Tibial nerve (tissue), 4 donors: ENCODE results near the gene PLA2G2D. TPM values are rescaled to one million over a fixed set of nuclear protein-coding genes. Genes with fewer than 3 reads are reported as not detected.
A peak's percentile ranks its signal among the peaks of the same experiment; 100 is the strongest.

Experiments used
- DNase-seq, 2 donors: peaks; one replicate each; pipeline ENCODE4 v3.0.0-alpha.2; 2019; ENCODE audit warnings: low spot score in 2 of 2
- H3K27ac ChIP-seq, 4 donors: fragments of 200-600 bp; sonication (generic) in 3 of 4; one replicate each; pipeline ENCODE4 v1.5.1; 2017 to 2019; ENCODE audit warnings: mild to moderate bottlenecking in 1 of 4
- H3K27me3 ChIP-seq, 2 donors: fragments of 200-600 bp; sonication (generic) in 1 of 2; one replicate each; pipeline versions ENCODE4 v1.5.1 to v1.6.0; 2017 to 2019
- H3K36me3 ChIP-seq, 3 donors: fragments of 200-600 bp; sonication (generic); one replicate each; pipeline ENCODE4 v1.5.1; 2018 to 2019
- H3K4me1 ChIP-seq, 4 donors: fragments of 200-600 bp; sonication (generic) in 3 of 4; one replicate each; pipeline ENCODE4 v1.5.1; 2017 to 2019
- H3K4me3 ChIP-seq, 4 donors: fragments of 200-600 bp; sonication (generic) in 3 of 4; one replicate each; pipeline ENCODE4 v1.5.1; 2017 to 2019; ENCODE audit warnings: mild to moderate bottlenecking in 1 of 4, moderate library complexity in 1 of 4
- H3K9me3 ChIP-seq, 4 donors: fragments of 200-600 bp; sonication (generic) in 3 of 4; one replicate each; pipeline ENCODE4 v1.5.1; 2017 to 2019
- CTCF ChIP-seq, 5 experiments: fragments of 200-600 bp in 3 of 5; fragments of 450-650 bp in 2 of 5; sonication (generic) in 3 of 5; IDR thresholded peaks; one replicate each; pipeline ENCODE4 v1.5.1; 2016 to 2019; ENCODE audit warnings: antibody characterized with exemption in 5 of 5, mild to moderate bottlenecking in 3 of 5, moderate library complexity in 2 of 5
- EP300 ChIP-seq, 2 donors: sonication (generic); formaldehyde crosslinking; IDR thresholded peaks; one replicate each; pipeline ENCODE4 v1.6.1; 2017; ENCODE audit warnings: antibody characterized with exemption in 2 of 2, mild to moderate bottlenecking in 1 of 2
- POLR2A ChIP-seq, 2 donors: fragments of 450-650 bp; IDR thresholded peaks; one replicate each; pipeline ENCODE4 v1.6.1; 2017; ENCODE audit warnings: antibody characterized with exemption in 2 of 2, mild to moderate bottlenecking in 2 of 2, moderate library complexity in 2 of 2
- WGBS, 2 donors: methylation state at CpG; one replicate each; pipeline ENCODE4 v1.1.5; 2018; 5-methylcytosine and 5-hydroxymethylcytosine counted together
- total RNA-seq, 4 donors: library from RNA; depleted of rRNA; stranded (reverse); fragments of >200 nt; gene quantifications; one replicate each; pipeline ENCODE4 v1.1.0, GENCODE V29; 2016

PLA2G2D gene
- total RNA-seq, 4 donors from 2014 or later = not detected

GRCh38 chr1:20099533-20099932 lies 19.8 kb downstream of the PLA2G2D start:
- Histone ChIP-seq H3K9me3 (peaks cover 0 to 14% (median 0%) of the 10 kb centered on the region in 4 donors), H3K27me3 (no peaks in the 10 kb centered on the region), H3K27ac (no peak overlapping the region), H3K4me3 (no peak overlapping the region), H3K36me3 (no peaks in the 10 kb centered on the region), H3K4me1 (no peaks in the 10 kb centered on the region)
- 51 to 58% methylated on average over 3 of the region's 3 CpGs for WGBS, 2 donors
- no peak for DNase-seq
- TF ChIP-seq CTCF (IDR thresholded peaks at IDR 0.05) = no peak
- TF ChIP-seq EP300 (IDR thresholded peaks at IDR 0.05) = no peak
- TF ChIP-seq POLR2A (IDR thresholded peaks at IDR 0.05) = no peak

GRCh38 chr1:20096840-20097447 lies 22.4 kb downstream of the PLA2G2D start:
- Histone ChIP-seq H3K36me3 (no peaks in the 10 kb centered on the region), H3K9me3 (peaks cover 0 to 14% (median 0%) of the 10 kb centered on the region in 4 donors), H3K27ac (no peak overlapping the region), H3K27me3 (no peaks in the 10 kb centered on the region), H3K4me1 (peaks cover 0 to 8% (median 0%) of the 10 kb centered on the region in 4 donors), H3K4me3 (no peak overlapping the region)
- WGBS, 2 donors = 82 to 90% methylated on average over 4 to 7 of the region's 7 CpGs
- no peak for DNase-seq
- no peak for TF ChIP-seq EP300 (IDR thresholded peaks at IDR 0.05)
- no peak for TF ChIP-seq POLR2A (IDR thresholded peaks at IDR 0.05)
- TF ChIP-seq CTCF (IDR thresholded peaks at IDR 0.05) = no peak

- TF ChIP-seq CTCF (IDR thresholded peaks at IDR 0.05) = no peak
- TF ChIP-seq EP300 (IDR thresholded peaks at IDR 0.05) = no peak
- no peak for TF ChIP-seq POLR2A (IDR thresholded peaks at IDR 0.05)
- Histone ChIP-seq H3K27me3 (no peaks in the 10 kb centered on the region), H3K27ac (peak overlapping the region in 2 of 4 donors; percentile 16 to 58), H3K9me3 (peaks cover 0 to 14% (median 0%) of the 10 kb centered on the region in 4 donors), H3K36me3 (no peaks in the 10 kb centered on the region), H3K4me1 (peaks cover 0 to 8% (median 0%) of the 10 kb centered on the region in 4 donors), H3K4me3 (no peak overlapping the region)
- no peak for DNase-seq
- WGBS, 2 donors = 68 to 82% methylated on average over 5 of the region's 5 CpGs
Observed at GRCh38 chr1:20095564-20096434, 23.5 kb downstream of the PLA2G2D start.

- peaks cover 0 to 8% (median 0%) of the 10 kb centered on the region in 4 donors for H3K4me1 ChIP-seq
- no peak overlapping the region for H3K4me3 ChIP-seq
- H3K36me3 ChIP-seq = no peaks in the 10 kb centered on the region
- 59 to 67% methylated on average over 5 of the region's 5 CpGs for WGBS, 2 donors
- peak; percentile 43 to 73 for DNase-seq
- peak overlapping the region in 2 of 4 donors; percentile 60 to 67 for H3K27ac ChIP-seq
- H3K9me3 ChIP-seq = peaks cover 0 to 14% (median 0%) of the 10 kb centered on the region in 4 donors
- no peaks in the 10 kb centered on the region for H3K27me3 ChIP-seq
- TF ChIP-seq EP300 (IDR thresholded peaks at IDR 0.05) (peak in 1 of 2 donors; percentile 84), POLR2A (IDR thresholded peaks at IDR 0.05) (no peak), CTCF (IDR thresholded peaks at IDR 0.05) (no peak)
Observed at GRCh38 chr1:20093940-20094391, 25.4 kb downstream of the PLA2G2D start.

GRCh38 chr1:20093303-20093702 lies 26.0 kb downstream of the PLA2G2D start:
- 91 to 93% methylated on average over 5 of the region's 5 CpGs for WGBS, 2 donors
- peak overlapping the region in 2 of 4 donors; percentile 60 to 67 for H3K27ac ChIP-seq
- H3K27me3 ChIP-seq = no peaks in the 10 kb centered on the region
- no peaks in the 10 kb centered on the region for H3K36me3 ChIP-seq
- no peak for DNase-seq
- TF ChIP-seq EP300 (IDR thresholded peaks at IDR 0.05) = no peak
- no peak for TF ChIP-seq POLR2A (IDR thresholded peaks at IDR 0.05)
- no peak for TF ChIP-seq CTCF (IDR thresholded peaks at IDR 0.05)
- peaks cover 0 to 14% (median 0%) of the 10 kb centered on the region in 4 donors for H3K9me3 ChIP-seq
- peaks cover 0 to 8% (median 0%) of the 10 kb centered on the region in 4 donors for H3K4me1 ChIP-seq
- H3K4me3 ChIP-seq = no peak overlapping the region
